HG03045 (cell line): ENCODE results near the gene MYLK.
"Not testable (repeated sequence)": the region's sequence is repeated elsewhere in the genome, so short reads cannot be mapped to it uniquely, and the experiment has no call there.

Experiments
- ATAC-seq: cut with Tn5 transposase; IDR thresholded peaks from one replicate; pipeline ENCODE4 v1.9.1; 2021; ENCODE audit warnings: mild to moderate bottlenecking, moderate library complexity; ENCODE audit not compliant: unreplicated experiment

Gene MYLK

GRCh38 chr3:123753286-123753685 is 130.8 kb downstream of the MYLK start:
- no peak for ATAC-seq

GRCh38 chr3:123752228-123752627 is 131.9 kb downstream of the MYLK start:
- no peak for ATAC-seq

GRCh38 chr3:123751433-123751832 is 132.7 kb downstream of the MYLK start:
- no peak for ATAC-seq

GRCh38 chr3:123750659-123751420 is 133.3 kb downstream of the MYLK start:
- no peak for ATAC-seq

- ATAC-seq: no peak
Observed at GRCh38 chr3:123750209-123750608, 133.9 kb downstream of the MYLK start.

- ATAC-seq: no peak
Observed at GRCh38 chr3:123749711-123750110, 134.4 kb downstream of the MYLK start.

GRCh38 chr3:123745184-123745855 is 138.8 kb downstream of the MYLK start:
- ATAC-seq: no peak

GRCh38 chr3:123744064-123744463 is 140.1 kb downstream of the MYLK start:
- ATAC-seq: no peak

- ATAC-seq: no peak
Observed at GRCh38 chr3:123743121-123743520, 141.0 kb downstream of the MYLK start.

- no peak for ATAC-seq
Observed at GRCh38 chr3:123741041-123741511, 143.1 kb downstream of the MYLK start.

GRCh38 chr3:123740391-123740822 is 143.7 kb downstream of the MYLK start:
- no peak for ATAC-seq

- no peak for ATAC-seq
Observed at GRCh38 chr3:123739754-123740153, 144.4 kb downstream of the MYLK start.

- ATAC-seq: no peak
Observed at GRCh38 chr3:123739106-123739505, 145.0 kb downstream of the MYLK start.

- ATAC-seq: not testable (repeated sequence)
Observed at GRCh38 chr3:123738522-123738921, 145.6 kb downstream of the MYLK start.

- ATAC-seq: no peak
Observed at GRCh38 chr3:123737168-123737567, 147.0 kb downstream of the MYLK start.

GRCh38 chr3:123735456-123735855 is 148.7 kb downstream of the MYLK start:
- ATAC-seq: no peak

- no peak for ATAC-seq
Observed at GRCh38 chr3:123734527-123734902, 149.6 kb downstream of the MYLK start.

- no peak for ATAC-seq
Observed at GRCh38 chr3:123733805-123734526, 150.2 kb downstream of the MYLK start.

- no peak for ATAC-seq
Observed at GRCh38 chr3:123733341-123733740, 150.8 kb downstream of the MYLK start.

- no peak for ATAC-seq
Observed at GRCh38 chr3:123732447-123732846, 151.7 kb downstream of the MYLK start.

- ATAC-seq: no peak
Observed at GRCh38 chr3:123730829-123731228, 153.3 kb downstream of the MYLK start.

GRCh38 chr3:123728991-123729390 is 155.1 kb downstream of the MYLK start:
- no peak for ATAC-seq
